GM12865 (cell line): Measurements from ENCODE around the gene CRABP2.

Source experiments
- DNase-seq: peaks from one replicate; pipeline ENCODE4 v3.0.0; 2010; ENCODE audit warnings: low read depth
- H3K4me3 ChIP-seq: 2 replicates; pipeline ENCODE4 v1.5.1; 2011; ENCODE audit warnings: mild to moderate bottlenecking, low read depth, low read length, control low read depth
- TF ChIP-seq, protein P1 (sequence below): IDR thresholded peaks from 2 replicates; pipeline ENCODE4 v1.5.1; 2011; ENCODE audit warnings: low read length, control low read depth, low read depth, inconsistent platforms; ENCODE audit not compliant: insufficient read depth; ENCODE audit errors: missing control alignments

CRABP2 gene

DNA sequence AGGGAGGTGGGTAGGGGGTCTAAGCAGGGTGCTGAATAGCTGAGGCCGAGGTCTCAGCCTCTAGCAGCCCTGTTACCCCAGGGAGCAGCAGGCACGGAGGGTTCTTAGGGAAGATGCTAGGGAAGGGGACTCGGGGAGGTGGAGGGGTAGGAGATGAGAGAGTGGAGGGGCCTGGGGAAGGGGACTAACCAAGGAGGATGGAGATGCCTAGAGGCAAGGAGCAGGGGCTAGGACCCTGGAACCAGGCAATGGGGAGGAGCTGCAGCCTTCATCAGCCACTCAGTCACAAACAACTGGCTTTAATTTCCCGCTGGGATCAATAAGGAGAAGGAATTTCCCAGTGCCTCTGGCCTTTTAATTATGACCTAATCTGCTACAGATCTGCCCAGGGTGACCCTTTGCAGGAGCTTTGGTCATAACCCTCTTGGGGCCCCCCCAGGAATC is 2.9 kb upstream of the CRABP2 start:
- TF ChIP-seq, protein P1, sequence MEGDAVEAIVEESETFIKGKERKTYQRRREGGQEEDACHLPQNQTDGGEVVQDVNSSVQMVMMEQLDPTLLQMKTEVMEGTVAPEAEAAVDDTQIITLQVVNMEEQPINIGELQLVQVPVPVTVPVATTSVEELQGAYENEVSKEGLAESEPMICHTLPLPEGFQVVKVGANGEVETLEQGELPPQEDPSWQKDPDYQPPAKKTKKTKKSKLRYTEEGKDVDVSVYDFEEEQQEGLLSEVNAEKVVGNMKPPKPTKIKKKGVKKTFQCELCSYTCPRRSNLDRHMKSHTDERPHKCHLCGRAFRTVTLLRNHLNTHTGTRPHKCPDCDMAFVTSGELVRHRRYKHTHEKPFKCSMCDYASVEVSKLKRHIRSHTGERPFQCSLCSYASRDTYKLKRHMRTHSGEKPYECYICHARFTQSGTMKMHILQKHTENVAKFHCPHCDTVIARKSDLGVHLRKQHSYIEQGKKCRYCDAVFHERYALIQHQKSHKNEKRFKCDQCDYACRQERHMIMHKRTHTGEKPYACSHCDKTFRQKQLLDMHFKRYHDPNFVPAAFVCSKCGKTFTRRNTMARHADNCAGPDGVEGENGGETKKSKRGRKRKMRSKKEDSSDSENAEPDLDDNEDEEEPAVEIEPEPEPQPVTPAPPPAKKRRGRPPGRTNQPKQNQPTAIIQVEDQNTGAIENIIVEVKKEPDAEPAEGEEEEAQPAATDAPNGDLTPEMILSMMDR = no peak
- no peak overlapping the region for H3K4me3 ChIP-seq
- DNase-seq = no peak

DNA sequence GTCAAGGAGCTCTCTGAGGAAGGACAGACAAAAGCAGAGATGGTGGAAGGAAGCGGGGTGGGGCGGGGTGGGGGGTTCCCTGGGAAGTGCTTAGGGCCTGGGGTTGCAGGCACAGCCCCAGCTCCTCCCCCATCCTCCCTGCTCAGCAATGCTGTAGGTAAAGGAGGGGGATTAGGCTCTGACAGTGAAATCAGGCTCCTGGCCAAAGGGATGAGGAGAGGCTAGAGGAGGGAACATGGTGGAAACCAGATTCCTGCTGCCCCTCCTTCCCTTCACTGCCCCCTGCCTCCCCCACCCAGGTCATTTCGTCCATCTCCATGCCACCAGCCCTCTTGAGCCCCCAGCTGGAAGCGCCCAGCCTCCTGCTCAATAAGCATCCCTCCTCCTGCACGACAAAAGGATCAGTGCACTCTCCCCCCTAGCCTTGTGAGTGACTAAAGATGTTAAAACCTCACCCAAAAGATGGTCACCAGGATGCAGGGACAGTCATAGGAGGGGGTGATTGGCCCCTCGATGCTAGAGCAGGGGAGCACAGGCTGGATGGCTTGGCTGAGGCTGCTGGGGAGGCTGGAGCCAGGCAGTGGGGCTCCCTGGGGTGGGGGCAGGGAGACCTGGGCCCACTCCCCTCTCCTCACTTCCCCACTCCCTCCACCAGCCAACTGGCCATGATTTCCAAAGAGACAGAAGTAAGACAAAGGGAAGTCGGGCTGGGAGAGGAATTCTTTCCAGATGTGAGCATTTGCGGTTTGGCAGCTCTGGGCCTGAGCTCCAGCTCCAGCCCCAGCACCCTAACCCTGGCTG is 2.2 kb upstream of the CRABP2 start:
- DNase-seq = no peak
- TF ChIP-seq, protein P1 = no peak
- H3K4me3 ChIP-seq = no peak overlapping the region

DNA sequence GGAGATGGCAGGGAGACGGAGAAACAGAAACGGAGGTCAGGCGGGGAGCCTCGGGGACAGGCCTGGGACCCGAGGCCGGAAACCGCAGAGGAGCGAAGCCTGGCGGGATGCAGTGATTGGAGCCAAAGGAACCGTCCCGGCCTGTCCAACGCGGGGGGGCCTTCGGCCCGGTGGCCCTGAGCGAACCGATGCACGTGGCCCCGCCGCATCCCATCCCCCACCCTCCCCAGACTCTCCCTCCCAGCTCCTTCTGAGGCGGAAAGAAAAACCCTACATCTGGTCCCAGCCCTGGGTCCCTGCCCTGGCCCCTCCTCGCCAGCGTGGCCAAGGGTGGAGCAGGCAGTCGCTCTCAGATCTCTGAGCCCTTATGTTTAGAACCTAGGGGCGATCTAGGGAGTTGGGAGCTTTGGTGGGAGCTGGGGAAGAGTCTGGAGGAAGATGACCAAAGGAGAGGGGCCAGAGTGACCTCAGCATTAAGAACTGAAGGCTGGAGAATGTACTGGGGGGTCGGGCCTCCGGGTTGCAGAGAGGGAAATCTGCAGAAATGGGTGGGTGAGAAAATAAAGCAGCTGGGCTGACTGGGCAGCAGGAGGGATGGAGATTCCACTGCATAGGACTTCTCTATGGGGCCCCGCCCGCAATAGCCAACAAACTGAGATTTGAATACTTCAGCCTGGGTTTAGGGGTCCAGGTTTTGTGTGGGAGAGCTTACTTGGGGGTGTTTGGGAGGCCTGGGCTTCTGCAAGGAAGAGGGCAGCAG is 1.5 kb upstream of the CRABP2 start:
- TF ChIP-seq, protein P1 = no peak
- peak overlapping the region; percentile 50 for H3K4me3 ChIP-seq
- no peak for DNase-seq

DNA sequence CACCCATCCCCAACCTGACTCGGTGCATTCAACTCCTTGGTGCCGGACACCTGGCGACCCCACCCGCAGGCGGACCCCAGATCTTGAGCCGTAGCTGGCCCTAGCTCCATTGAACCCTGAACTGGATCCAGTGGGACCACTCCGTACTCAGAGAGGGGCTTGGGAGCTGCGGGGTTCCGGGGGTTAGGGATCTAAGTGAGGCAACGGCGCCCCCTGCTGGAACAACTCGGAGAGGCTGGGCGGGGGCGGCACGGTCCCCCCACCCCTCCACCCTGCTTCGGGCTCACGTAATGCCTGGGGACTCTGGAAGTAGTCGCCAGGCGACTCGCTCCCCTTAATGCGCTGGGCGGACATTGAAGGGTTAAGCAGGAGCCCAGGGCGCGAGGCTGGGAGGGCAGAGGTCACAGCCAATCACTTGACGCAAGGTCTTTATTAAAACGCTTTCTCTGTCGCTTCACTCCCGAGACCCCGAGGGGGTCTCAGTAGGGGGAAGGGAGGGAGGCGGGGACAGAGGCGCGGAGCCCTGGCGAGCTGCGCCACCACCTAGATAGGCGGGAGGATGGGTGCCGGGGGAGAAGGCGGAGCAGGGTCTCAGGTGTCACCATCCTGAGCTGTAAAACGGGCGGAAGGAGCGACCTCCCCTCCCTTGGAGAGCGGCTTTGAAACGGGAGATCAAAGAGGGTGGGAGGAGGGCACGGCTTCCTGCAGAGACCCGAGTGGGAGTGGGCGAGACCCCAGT is 704 bp upstream of the CRABP2 start:
- TF ChIP-seq, protein P1 = peak; percentile 77
- DNase-seq = peak; percentile 54
- H3K4me3 ChIP-seq = peak overlapping the region; percentile 50

DNA sequence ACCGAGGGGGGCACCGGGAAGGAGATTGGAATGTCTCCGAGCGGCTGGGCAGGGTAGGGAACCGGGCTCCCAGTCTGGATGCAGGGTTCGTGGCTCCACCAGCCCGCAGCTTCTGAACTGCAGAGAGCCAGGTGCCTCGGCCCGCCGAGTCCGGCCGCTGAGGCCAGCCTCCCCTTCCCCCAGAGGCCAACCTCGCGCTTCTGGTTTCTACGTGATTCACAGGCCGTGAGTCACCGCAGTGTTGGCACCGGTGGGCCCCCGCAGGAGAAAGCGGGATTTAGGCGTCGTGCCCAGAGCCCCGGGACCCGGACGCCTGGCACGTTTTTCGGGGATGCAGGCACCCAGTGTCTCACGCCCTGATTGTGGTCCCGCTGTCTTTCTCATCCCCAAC is 458 bp downstream of the CRABP2 start:
- no peak for DNase-seq
- no peak overlapping the region for H3K4me3 ChIP-seq
- TF ChIP-seq, protein P1 = no peak

DNA sequence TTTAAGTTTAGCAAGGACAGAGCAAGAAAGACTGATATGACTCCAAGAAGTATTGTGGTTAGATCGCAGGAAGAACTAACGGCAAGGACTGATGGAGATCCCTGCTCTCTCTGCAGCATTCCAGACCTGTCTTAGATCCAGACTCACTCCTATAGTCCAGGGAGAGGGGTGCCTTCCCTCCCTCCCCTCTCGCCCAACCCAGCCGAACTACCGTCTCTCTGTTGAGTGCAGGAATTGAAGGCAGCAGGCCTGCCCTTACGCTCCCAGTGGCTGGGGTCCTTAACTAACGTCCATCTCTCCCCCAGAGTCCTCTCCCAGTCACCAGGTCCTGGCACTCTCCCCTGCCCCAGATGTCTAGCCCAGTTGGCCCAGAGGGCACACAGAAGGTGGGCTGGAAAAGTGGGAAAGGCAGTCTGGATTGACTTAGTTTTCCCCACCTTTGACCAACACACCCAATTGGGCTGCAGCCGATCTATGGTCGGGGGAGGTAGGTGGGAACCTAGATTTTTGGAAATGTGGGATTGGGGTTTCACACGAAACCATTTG is 1.1 kb downstream of the CRABP2 start:
- TF ChIP-seq, protein P1 = no peak
- no peak for DNase-seq
- no peak overlapping the region for H3K4me3 ChIP-seq
